ENCODE measurements around the gene PRSS1.
"Not testable (repeated sequence)": the region's sequence is repeated elsewhere in the genome, so short reads cannot be mapped to it uniquely, and the experiment has no call there.

GRCh38 chr7:142741932-142742331 is 7.3 kb upstream of the PRSS1 start:
- TF ChIP-seq, protein P1, sequence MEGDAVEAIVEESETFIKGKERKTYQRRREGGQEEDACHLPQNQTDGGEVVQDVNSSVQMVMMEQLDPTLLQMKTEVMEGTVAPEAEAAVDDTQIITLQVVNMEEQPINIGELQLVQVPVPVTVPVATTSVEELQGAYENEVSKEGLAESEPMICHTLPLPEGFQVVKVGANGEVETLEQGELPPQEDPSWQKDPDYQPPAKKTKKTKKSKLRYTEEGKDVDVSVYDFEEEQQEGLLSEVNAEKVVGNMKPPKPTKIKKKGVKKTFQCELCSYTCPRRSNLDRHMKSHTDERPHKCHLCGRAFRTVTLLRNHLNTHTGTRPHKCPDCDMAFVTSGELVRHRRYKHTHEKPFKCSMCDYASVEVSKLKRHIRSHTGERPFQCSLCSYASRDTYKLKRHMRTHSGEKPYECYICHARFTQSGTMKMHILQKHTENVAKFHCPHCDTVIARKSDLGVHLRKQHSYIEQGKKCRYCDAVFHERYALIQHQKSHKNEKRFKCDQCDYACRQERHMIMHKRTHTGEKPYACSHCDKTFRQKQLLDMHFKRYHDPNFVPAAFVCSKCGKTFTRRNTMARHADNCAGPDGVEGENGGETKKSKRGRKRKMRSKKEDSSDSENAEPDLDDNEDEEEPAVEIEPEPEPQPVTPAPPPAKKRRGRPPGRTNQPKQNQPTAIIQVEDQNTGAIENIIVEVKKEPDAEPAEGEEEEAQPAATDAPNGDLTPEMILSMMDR (conservative IDR thresholded peaks at IDR 0.05 in 1 of 2, IDR thresholded peaks at IDR 0.05 in 1 of 2; ENCODE audit: extremely low read depth in 1 of 2, insufficient read depth in 1 of 2, low read depth in 1 of 2, low read length in 2 of 2): not testable (repeated sequence)
- TF ChIP-seq EZH2 (IDR thresholded peaks at IDR 0.05; ENCODE audit: borderline replicate concordance, low read length): not testable (repeated sequence)

Measured in mammary epithelial cell (primary cell).